HG03439 (cell line): ENCODE results near the gene HAUS5.
"Not testable (repeated sequence)": the region's sequence is repeated elsewhere in the genome, so short reads cannot be mapped to it uniquely, and the experiment has no call there.

Experiments used
- ATAC-seq: cut with Tn5 transposase; IDR thresholded peaks from one replicate; pipeline ENCODE4 v1.9.1; 2021; ENCODE audit warnings: mild to moderate bottlenecking, moderate library complexity; ENCODE audit not compliant: unreplicated experiment

The HAUS5 gene

GRCh38 chr19:35642312-35642711 lies 29.8 kb downstream of the HAUS5 start:
- ATAC-seq = no peak

GRCh38 chr19:35642798-35643254 lies 30.3 kb downstream of the HAUS5 start:
- no peak for ATAC-seq

GRCh38 chr19:35643255-35644205 lies 31.0 kb downstream of the HAUS5 start:
- peak; percentile 43 for ATAC-seq

- ATAC-seq = peak; percentile 72
These were observed 31.9 kb downstream of the HAUS5 start for GRCh38 chr19:35644206-35644986.

- no peak for ATAC-seq
These were observed 32.6 kb downstream of the HAUS5 start for GRCh38 chr19:35644987-35645679.

- ATAC-seq = no peak
These were observed 33.4 kb downstream of the HAUS5 start for GRCh38 chr19:35645680-35646511.

GRCh38 chr19:35648017-35648961 lies 35.8 kb downstream of the HAUS5 start, which contains the start of gene COX6B1:
Gene COX6B1 (plus strand): TSS chr19:35648323. CDS start chr19:35651244, 2,921 bp downstream.
- peak; percentile 53 for ATAC-seq

- no peak for ATAC-seq
These were observed 38.0 kb downstream of the HAUS5 start for GRCh38 chr19:35650581-35650980.

GRCh38 chr19:35654828-35655227 lies 42.3 kb downstream of the HAUS5 start:
- not testable (repeated sequence) for ATAC-seq

GRCh38 chr19:35655600-35655999 lies 43.1 kb downstream of the HAUS5 start:
- no peak for ATAC-seq

GRCh38 chr19:35656700-35657099 lies 44.2 kb downstream of the HAUS5 start:
- ATAC-seq = no peak

- no peak for ATAC-seq
These were observed 45.6 kb downstream of the HAUS5 start for GRCh38 chr19:35657904-35658700.

- no peak for ATAC-seq
These were observed 49.4 kb downstream of the HAUS5 start for GRCh38 chr19:35661995-35662340.

GRCh38 chr19:35663981-35664380 lies 51.4 kb downstream of the HAUS5 start:
- ATAC-seq = no peak

- ATAC-seq = no peak
These were observed 52.6 kb downstream of the HAUS5 start for GRCh38 chr19:35665157-35665556.

- ATAC-seq = no peak
These were observed 53.1 kb downstream of the HAUS5 start for GRCh38 chr19:35665604-35666003.

GRCh38 chr19:35666251-35666913 lies 53.8 kb downstream of the HAUS5 start, which contains the start of gene UPK1A:
Gene UPK1A (plus strand): TSS chr19:35666517. CDS start chr19:35666813, 296 bp downstream.
- ATAC-seq = no peak

- ATAC-seq = no peak
These were observed 57.0 kb downstream of the HAUS5 start for GRCh38 chr19:35669566-35669965.
